HepG2 (cell line): ENCODE results near the gene KRTAP5-4. TPM values are rescaled to one million over a fixed set of nuclear protein-coding genes. Genes with fewer than 3 reads are reported as not detected.

ENCODE experiments used
- ATAC-seq: fragments of 200-7000 bp; cut with Tn5 transposase; 3 replicates; pipeline ENCODE4 v1.9.1; 2020; ENCODE audit warnings: mild to moderate bottlenecking, moderate library complexity
- BruUV-seq: library from RNA; stranded (reverse); fragments of 400-500 nt; replicated peaks from 2 replicates; lab custom pipeline; 2021; lab: Mats Ljungman, UMichigan
- CTCF ChIA-PET: fragments of 300-600 bp; formaldehyde crosslinking; extraction: SDS; loops from one replicate; lab custom pipeline; 2021; ENCODE audit warnings: low total read pairs, inconsistent platforms, low intra/inter-chr PET ratio; lab: Yijun Ruan, JAX
- POLR2A ChIA-PET: fragments of 350-600 bp; sonication (Branson Sonifier 250); formaldehyde crosslinking; loops from one replicate; lab custom pipeline; 2020; ENCODE audit warnings: antibody characterized with exemption, inconsistent platforms; lab: Yijun Ruan, JAX
- DNase-seq: peaks from one replicate; pipeline ENCODE4 v3.0.0-alpha.2; 2015; ENCODE audit warnings: low spot score
- FAIRE-seq: peaks from 3 replicates; lab custom pipeline; 2011; peaks lifted over from hg19 to GRCh38; lab: Jason Lieb, UNC
- H2AFZ ChIP-seq: one replicate; pipeline ENCODE4 v1.6.1; 2011; ENCODE audit warnings: low read length, inconsistent platforms
- H3K27ac ChIP-seq: fragments of 300-600 bp; 3 replicates; pipeline ENCODE4 v1.8.0; 2011; ENCODE audit warnings: mixed run types, mild to moderate bottlenecking, mixed read lengths, low read length, inconsistent platforms; ENCODE audit not compliant: insufficient read depth; ENCODE audit errors: extremely low read length
- H3K27me3 ChIP-seq, 2 experiments: fragments of 200-600 bp in 1 of 2; 2 replicates in 1 of 2; 3 replicates in 1 of 2; pipeline versions ENCODE4 v1.6.0 to v1.8.0; 2011; ENCODE audit warnings: low read length in 2 of 2, mild to moderate bottlenecking in 2 of 2, moderate library complexity in 2 of 2, inconsistent platforms in 1 of 2; ENCODE audit not compliant: insufficient read depth in 2 of 2, control insufficient read depth in 1 of 2
- H3K36me3 ChIP-seq, 2 experiments: fragments of 200-600 bp in 1 of 2; replicated peaks in 1 of 2; 2 replicates in 1 of 2; 3 replicates in 1 of 2; pipeline versions ENCODE4 v1.5.1 to v1.8.0; 2011; ENCODE audit warnings: low read length in 2 of 2, inconsistent platforms in 1 of 2; ENCODE audit not compliant: insufficient read depth in 2 of 2, control insufficient read depth in 1 of 2
- H3K4me1 ChIP-seq: 2 replicates; pipeline ENCODE4 v1.5.1; 2012; ENCODE audit warnings: low read length, inconsistent platforms; ENCODE audit not compliant: insufficient read depth
- H3K4me2 ChIP-seq: 2 replicates; pipeline ENCODE4 v1.6.0; 2011; ENCODE audit warnings: low read depth, low read length, inconsistent platforms
- H3K4me3 ChIP-seq, 3 experiments: fragments of 200-600 bp in 1 of 3; sonication (generic), shearing (Covaris generic) in 1 of 3; replicated peaks in 1 of 3; 2 replicates each; pipeline ENCODE4 v1.5.1; 2011 to 2016; ENCODE audit warnings: low read length in 3 of 3, inconsistent platforms in 2 of 3, low read depth in 2 of 3, mild to moderate bottlenecking in 2 of 3, control low read depth in 1 of 3, mixed read lengths in 1 of 3; ENCODE audit not compliant: insufficient read depth in 1 of 3
- H3K79me2 ChIP-seq: one replicate; pipeline ENCODE4 v1.6.1; 2011; ENCODE audit warnings: low read length, inconsistent platforms; ENCODE audit not compliant: insufficient read depth
- H3K9ac ChIP-seq: 2 replicates; pipeline ENCODE4 v1.6.0; 2011; ENCODE audit warnings: mild to moderate bottlenecking, low read depth, low read length, inconsistent platforms; ENCODE audit not compliant: insufficient read depth
- H3K9me3 ChIP-seq: 2 replicates; pipeline ENCODE4 v1.5.1; 2012; ENCODE audit warnings: mild to moderate bottlenecking, low read length
- H4K20me1 ChIP-seq: 2 replicates; pipeline ENCODE4 v1.6.0; 2011; ENCODE audit warnings: inconsistent platforms, mild to moderate bottlenecking, low read length, moderate library complexity; ENCODE audit not compliant: insufficient read depth
- CHD4 ChIP-seq: fragments of 200-600 bp; sonication (generic); IDR thresholded peaks from 2 replicates; pipeline ENCODE4 v1.7.0; 2017; ENCODE audit warnings: mild to moderate bottlenecking, low read length, borderline replicate concordance
- IRX3 ChIP-seq: sonication (generic); formaldehyde crosslinking; IDR thresholded peaks from 2 replicates; pipeline ENCODE4 v1.8.1; 2023; ENCODE audit warnings: mild to moderate bottlenecking, low read depth, missing genetic modification reagents, borderline replicate concordance
- NRL ChIP-seq: sonication (generic); formaldehyde crosslinking; IDR thresholded peaks from 2 replicates; pipeline ENCODE4 v1.5.0; 2020; ENCODE audit warnings: missing genetic modification reagents, mild to moderate bottlenecking, moderate library complexity, borderline replicate concordance
- U2AF1 ChIP-seq: fragments of 200-400 bp; formaldehyde crosslinking; optimal IDR thresholded peaks from 2 replicates; pipeline ENCODE3; 2017; ENCODE audit warnings: mild to moderate bottlenecking, low read depth, low read length
- ZNF839 ChIP-seq: sonication (generic); formaldehyde crosslinking; IDR thresholded peaks from 2 replicates; pipeline ENCODE4 v1.4.0; 2020; ENCODE audit warnings: missing genetic modification reagents, mild to moderate bottlenecking, borderline replicate concordance
- ZNF841 ChIP-seq: sonication (generic); formaldehyde crosslinking; IDR thresholded peaks from 2 replicates; pipeline ENCODE4 v1.8.1; 2023; ENCODE audit warnings: missing genetic modification reagents, borderline replicate concordance
- WGBS: methylation state at CpG from one replicate; pipeline ENCODE4 v1.1.6; 2017; ENCODE audit warnings: low lambda C conversion rate; 5-methylcytosine and 5-hydroxymethylcytosine counted together
- in situ Hi-C: cut with HindIII; loops from 2 replicates; pipeline ENCODE4 v1.10.0; 2017; ENCODE audit warnings: low pct_unique_long_range_greater_than_20kb; ENCODE audit not compliant: extremely low pct_ligation_motif_present
- intact Hi-C: fragments of 100-400 bp; cut with micrococcal nuclease; formaldehyde crosslinking; loops from one replicate; pipeline ENCODE4 v1.10.0; 2022; ENCODE audit not compliant: unreplicated experiment
- polyA plus RNA-seq, 8 experiments: library from polyadenylated mRNA; depleted of rRNA in 3 of 8; stranded (reverse) in 7 of 8; unstranded in 1 of 8; fragments of >200 nt; fragmentation: Illumina TruSeq in 4 of 8; extraction: Trizol in 4 of 8; gene quantifications; 2 replicates each; pipeline versions ENCODE4 v1.2.1 to v1.2.3, GENCODE V29; 2011 to 2016; ENCODE audit warnings: low read depth in 4 of 8, missing spikeins in 1 of 8, mixed read lengths in 1 of 8; ENCODE audit not compliant: insufficient read depth in 1 of 8
- total RNA-seq, 5 experiments: library from RNA; depleted of rRNA; stranded (reverse); fragments of >200 nt; fragmentation: Illumina TruSeq; extraction: Trizol; gene quantifications; 2 replicates each; pipeline ENCODE4 v1.2.3, GENCODE V29; 2016; ENCODE audit warnings: low read depth in 1 of 5
- TF ChIP-seq, protein P1 (sequence below): sonication (generic); formaldehyde crosslinking; IDR thresholded peaks from 2 replicates; pipeline ENCODE4 v1.4.0; 2020; ENCODE audit warnings: mild to moderate bottlenecking, missing genetic modification reagents, borderline replicate concordance
- TF ChIP-seq, protein P2 (sequence below): sonication (generic); formaldehyde crosslinking; IDR thresholded peaks from 2 replicates; pipeline ENCODE4 v1.4.0; 2020; ENCODE audit warnings: missing genetic modification reagents
- TF ChIP-seq, protein P3 (sequence below): sonication (generic); formaldehyde crosslinking; IDR thresholded peaks from 2 replicates; pipeline ENCODE4 v1.4.0; 2020; ENCODE audit warnings: low read depth, mild to moderate bottlenecking, missing genetic modification reagents
- TF ChIP-seq, protein P4 (sequence below): fragments of 450-650 bp; IDR thresholded peaks from 2 replicates; pipeline ENCODE4 v1.6.1; 2017; ENCODE audit warnings: mild to moderate bottlenecking
- TF ChIP-seq, protein P5 (sequence below): sonication (generic); formaldehyde crosslinking; IDR thresholded peaks from 2 replicates; pipeline ENCODE4 v1.5.0; 2020; ENCODE audit warnings: mild to moderate bottlenecking, missing genetic modification reagents

Gene KRTAP5-4
- total and polyA plus RNA-seq, 2 of the 13 experiments (the other 11 are each of a cell fraction or from before 2014, with no cell fraction given): not detected

DNA sequence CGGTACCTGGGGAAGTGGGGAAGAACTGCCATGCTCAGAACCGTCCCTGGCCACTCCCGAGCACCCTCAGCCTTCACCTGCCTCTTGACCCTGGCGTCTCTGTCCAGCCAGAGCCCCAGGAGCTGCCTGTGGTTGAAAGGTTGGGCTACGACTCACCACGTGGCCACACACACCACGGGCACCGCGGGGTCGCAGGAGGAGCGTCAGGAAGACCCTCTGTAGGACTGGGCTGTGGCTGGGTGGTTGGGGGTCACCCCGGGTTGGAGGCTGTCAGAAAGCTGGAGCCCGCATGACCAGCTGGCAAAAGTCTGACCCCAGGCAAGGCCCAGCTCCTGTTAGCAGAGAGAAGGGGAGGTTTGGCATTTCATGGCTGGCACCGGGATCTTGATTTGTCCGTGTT lies 19.2 kb upstream of the KRTAP5-4 start:
- no peak overlapping the region for H3K27ac ChIP-seq
- no peak for ATAC-seq
- H3K79me2 ChIP-seq: no peaks in the 10 kb centered on the region
- H3K27me3 ChIP-seq: peaks cover 8 to 65% of the 10 kb centered on the region in 2 experiments
- H3K9me3 ChIP-seq: no peaks in the 10 kb centered on the region
- ChIA-PET POLR2A (no interaction called here), CTCF (no interaction called here)
- BruUV-seq: no TSS peak
- no peak for DNase-seq
- H3K9ac ChIP-seq: no peak overlapping the region
- H3K4me1 ChIP-seq: no peaks in the 10 kb centered on the region
- FAIRE-seq: no peak
- H3K36me3 ChIP-seq: no peaks in the 10 kb centered on the region
- intact Hi-C loops: no loop called here
- no peak overlapping the region for H3K4me3 ChIP-seq
- in situ Hi-C loops: no loop called here
- H4K20me1 ChIP-seq: no peaks in the 10 kb centered on the region
- 28% methylated on average over 3 of the region's 15 CpGs for WGBS
- H3K4me2 ChIP-seq: no peak overlapping the region
- no peak overlapping the region for H2AFZ ChIP-seq
- TF ChIP-seq IRX3 (CRISPR knock-in tag) (no peak), CHD4 (no peak), NRL (CRISPR knock-in tag) (no peak), ZNF839 (CRISPR knock-in tag) (no peak), ZNF841 (CRISPR knock-in tag) (no peak), U2AF1 (no peak)
- TF ChIP-seq, protein P1, sequence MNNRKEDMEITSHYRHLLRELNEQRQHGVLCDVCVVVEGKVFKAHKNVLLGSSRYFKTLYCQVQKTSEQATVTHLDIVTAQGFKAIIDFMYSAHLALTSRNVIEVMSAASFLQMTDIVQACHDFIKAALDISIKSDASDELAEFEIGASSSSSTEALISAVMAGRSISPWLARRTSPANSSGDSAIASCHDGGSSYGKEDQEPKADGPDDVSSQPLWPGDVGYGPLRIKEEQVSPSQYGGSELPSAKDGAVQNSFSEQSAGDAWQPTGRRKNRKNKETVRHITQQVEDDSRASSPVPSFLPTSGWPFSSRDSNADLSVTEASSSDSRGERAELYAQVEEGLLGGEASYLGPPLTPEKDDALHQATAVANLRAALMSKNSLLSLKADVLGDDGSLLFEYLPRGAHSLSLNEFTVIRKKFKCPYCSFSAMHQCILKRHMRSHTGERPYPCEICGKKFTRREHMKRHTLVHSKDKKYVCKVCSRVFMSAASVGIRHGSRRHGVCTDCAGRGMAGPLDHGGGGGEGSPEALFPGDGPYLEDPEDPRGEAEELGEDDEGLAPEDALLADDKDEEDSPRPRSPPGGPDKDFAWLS: no peak
- TF ChIP-seq, protein P2, sequence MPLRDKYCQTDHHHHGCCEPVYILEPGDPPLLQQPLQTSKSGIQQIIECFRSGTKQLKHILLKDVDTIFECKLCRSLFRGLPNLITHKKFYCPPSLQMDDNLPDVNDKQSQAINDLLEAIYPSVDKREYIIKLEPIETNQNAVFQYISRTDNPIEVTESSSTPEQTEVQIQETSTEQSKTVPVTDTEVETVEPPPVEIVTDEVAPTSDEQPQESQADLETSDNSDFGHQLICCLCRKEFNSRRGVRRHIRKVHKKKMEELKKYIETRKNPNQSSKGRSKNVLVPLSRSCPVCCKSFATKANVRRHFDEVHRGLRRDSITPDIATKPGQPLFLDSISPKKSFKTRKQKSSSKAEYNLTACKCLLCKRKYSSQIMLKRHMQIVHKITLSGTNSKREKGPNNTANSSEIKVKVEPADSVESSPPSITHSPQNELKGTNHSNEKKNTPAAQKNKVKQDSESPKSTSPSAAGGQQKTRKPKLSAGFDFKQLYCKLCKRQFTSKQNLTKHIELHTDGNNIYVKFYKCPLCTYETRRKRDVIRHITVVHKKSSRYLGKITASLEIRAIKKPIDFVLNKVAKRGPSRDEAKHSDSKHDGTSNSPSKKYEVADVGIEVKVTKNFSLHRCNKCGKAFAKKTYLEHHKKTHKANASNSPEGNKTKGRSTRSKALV (CRISPR knock-in tag): no peak
- TF ChIP-seq, protein P3, sequence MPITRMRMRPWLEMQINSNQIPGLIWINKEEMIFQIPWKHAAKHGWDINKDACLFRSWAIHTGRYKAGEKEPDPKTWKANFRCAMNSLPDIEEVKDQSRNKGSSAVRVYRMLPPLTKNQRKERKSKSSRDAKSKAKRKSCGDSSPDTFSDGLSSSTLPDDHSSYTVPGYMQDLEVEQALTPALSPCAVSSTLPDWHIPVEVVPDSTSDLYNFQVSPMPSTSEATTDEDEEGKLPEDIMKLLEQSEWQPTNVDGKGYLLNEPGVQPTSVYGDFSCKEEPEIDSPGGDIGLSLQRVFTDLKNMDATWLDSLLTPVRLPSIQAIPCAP (CRISPR knock-in tag): no peak
- TF ChIP-seq, protein P4, sequence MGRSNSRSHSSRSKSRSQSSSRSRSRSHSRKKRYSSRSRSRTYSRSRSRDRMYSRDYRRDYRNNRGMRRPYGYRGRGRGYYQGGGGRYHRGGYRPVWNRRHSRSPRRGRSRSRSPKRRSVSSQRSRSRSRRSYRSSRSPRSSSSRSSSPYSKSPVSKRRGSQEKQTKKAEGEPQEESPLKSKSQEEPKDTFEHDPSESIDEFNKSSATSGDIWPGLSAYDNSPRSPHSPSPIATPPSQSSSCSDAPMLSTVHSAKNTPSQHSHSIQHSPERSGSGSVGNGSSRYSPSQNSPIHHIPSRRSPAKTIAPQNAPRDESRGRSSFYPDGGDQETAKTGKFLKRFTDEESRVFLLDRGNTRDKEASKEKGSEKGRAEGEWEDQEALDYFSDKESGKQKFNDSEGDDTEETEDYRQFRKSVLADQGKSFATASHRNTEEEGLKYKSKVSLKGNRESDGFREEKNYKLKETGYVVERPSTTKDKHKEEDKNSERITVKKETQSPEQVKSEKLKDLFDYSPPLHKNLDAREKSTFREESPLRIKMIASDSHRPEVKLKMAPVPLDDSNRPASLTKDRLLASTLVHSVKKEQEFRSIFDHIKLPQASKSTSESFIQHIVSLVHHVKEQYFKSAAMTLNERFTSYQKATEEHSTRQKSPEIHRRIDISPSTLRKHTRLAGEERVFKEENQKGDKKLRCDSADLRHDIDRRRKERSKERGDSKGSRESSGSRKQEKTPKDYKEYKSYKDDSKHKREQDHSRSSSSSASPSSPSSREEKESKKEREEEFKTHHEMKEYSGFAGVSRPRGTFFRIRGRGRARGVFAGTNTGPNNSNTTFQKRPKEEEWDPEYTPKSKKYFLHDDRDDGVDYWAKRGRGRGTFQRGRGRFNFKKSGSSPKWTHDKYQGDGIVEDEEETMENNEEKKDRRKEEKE: no peak
- TF ChIP-seq, protein P5, sequence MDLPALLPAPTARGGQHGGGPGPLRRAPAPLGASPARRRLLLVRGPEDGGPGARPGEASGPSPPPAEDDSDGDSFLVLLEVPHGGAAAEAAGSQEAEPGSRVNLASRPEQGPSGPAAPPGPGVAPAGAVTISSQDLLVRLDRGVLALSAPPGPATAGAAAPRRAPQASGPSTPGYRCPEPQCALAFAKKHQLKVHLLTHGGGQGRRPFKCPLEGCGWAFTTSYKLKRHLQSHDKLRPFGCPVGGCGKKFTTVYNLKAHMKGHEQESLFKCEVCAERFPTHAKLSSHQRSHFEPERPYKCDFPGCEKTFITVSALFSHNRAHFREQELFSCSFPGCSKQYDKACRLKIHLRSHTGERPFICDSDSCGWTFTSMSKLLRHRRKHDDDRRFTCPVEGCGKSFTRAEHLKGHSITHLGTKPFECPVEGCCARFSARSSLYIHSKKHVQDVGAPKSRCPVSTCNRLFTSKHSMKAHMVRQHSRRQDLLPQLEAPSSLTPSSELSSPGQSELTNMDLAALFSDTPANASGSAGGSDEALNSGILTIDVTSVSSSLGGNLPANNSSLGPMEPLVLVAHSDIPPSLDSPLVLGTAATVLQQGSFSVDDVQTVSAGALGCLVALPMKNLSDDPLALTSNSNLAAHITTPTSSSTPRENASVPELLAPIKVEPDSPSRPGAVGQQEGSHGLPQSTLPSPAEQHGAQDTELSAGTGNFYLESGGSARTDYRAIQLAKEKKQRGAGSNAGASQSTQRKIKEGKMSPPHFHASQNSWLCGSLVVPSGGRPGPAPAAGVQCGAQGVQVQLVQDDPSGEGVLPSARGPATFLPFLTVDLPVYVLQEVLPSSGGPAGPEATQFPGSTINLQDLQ: no peak
